Measurements from ENCODE around the gene BRIP1.

DNA sequence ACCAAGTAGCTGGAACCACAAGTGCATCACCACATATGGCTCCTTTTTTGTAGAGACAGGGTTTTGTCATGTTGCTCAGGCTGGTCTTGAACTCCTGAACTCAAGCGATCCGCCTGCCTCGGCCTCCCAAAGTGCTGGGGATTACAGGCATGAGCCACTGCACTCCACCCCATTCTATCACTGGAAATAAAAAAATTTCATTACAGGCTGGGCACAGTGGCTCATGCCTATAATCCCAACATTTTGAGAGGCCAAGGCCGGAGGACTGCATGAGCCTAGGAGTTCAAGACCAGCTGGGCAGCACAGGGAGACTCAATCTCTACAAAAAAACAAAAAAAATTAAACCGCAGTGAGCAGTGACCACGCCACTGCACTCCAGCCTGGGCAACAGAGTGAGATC lies 60.1 kb downstream of the BRIP1 start:
- TF ChIP-seq, protein P1, sequence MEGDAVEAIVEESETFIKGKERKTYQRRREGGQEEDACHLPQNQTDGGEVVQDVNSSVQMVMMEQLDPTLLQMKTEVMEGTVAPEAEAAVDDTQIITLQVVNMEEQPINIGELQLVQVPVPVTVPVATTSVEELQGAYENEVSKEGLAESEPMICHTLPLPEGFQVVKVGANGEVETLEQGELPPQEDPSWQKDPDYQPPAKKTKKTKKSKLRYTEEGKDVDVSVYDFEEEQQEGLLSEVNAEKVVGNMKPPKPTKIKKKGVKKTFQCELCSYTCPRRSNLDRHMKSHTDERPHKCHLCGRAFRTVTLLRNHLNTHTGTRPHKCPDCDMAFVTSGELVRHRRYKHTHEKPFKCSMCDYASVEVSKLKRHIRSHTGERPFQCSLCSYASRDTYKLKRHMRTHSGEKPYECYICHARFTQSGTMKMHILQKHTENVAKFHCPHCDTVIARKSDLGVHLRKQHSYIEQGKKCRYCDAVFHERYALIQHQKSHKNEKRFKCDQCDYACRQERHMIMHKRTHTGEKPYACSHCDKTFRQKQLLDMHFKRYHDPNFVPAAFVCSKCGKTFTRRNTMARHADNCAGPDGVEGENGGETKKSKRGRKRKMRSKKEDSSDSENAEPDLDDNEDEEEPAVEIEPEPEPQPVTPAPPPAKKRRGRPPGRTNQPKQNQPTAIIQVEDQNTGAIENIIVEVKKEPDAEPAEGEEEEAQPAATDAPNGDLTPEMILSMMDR (IDR thresholded peaks at IDR 0.05): no peak
- no peak for TF ChIP-seq POLR2A (IDR thresholded peaks at IDR 0.05)

All from testis (tissue), 2 donors.